ENCODE measurements around the gene CBLC. TPM values are rescaled to one million over a fixed set of nuclear protein-coding genes. Genes with fewer than 3 reads are reported as not detected.
A peak's percentile ranks its signal among the peaks of the same experiment; 100 is the strongest.

CBLC gene
- total RNA-seq, 1 donor from 2014 or later, result 42.2 TPM

DNA sequence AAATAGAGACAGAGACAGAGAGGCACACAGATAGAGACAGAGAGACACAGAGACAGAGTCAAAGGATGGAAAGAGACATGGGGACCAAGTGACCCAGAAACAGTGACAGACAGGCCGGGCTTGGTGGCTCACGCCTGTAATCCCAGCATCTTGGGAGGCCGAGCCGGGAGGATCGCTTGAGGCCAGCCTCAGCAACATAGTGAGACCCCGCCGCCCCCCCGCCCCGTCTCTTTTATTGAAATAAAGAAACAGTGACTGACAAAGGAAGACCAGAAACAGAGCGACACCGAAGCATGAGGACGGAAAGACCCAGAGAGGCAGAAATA, 67.6 kb downstream of the CBLC start:
- H3K36me3 ChIP-seq, result no peaks in the 10 kb centered on the region
- peak overlapping the region; percentile 85 for H3K27ac ChIP-seq
- DNase-seq (ENCODE audit: extremely low spot score in 2 of 2), result no peak
- peaks cover 49% of the 10 kb centered on the region for H3K4me1 ChIP-seq
- TF ChIP-seq, protein P1, sequence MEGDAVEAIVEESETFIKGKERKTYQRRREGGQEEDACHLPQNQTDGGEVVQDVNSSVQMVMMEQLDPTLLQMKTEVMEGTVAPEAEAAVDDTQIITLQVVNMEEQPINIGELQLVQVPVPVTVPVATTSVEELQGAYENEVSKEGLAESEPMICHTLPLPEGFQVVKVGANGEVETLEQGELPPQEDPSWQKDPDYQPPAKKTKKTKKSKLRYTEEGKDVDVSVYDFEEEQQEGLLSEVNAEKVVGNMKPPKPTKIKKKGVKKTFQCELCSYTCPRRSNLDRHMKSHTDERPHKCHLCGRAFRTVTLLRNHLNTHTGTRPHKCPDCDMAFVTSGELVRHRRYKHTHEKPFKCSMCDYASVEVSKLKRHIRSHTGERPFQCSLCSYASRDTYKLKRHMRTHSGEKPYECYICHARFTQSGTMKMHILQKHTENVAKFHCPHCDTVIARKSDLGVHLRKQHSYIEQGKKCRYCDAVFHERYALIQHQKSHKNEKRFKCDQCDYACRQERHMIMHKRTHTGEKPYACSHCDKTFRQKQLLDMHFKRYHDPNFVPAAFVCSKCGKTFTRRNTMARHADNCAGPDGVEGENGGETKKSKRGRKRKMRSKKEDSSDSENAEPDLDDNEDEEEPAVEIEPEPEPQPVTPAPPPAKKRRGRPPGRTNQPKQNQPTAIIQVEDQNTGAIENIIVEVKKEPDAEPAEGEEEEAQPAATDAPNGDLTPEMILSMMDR (IDR thresholded peaks at IDR 0.05), result no peak
- TF ChIP-seq POLR2AphosphoS5 (IDR thresholded peaks at IDR 0.05; ENCODE audit: insufficient read depth in 1 of 2, low read depth in 1 of 2) (no peak), POLR2A (IDR thresholded peaks at IDR 0.05) (no peak)
- intact Hi-C loops (cut with DNase I), result loop anchor here (2.0 to 10.0 kb wide), 2 partner anchors 44 to 120 kb away; no protein-coding TSS in a partner anchor
- no peaks in the 10 kb centered on the region for H3K9me3 ChIP-seq
- no peaks in the 10 kb centered on the region for H3K27me3 ChIP-seq
- H3K4me3 ChIP-seq, result peak overlapping the region; percentile 90 to 97

DNA sequence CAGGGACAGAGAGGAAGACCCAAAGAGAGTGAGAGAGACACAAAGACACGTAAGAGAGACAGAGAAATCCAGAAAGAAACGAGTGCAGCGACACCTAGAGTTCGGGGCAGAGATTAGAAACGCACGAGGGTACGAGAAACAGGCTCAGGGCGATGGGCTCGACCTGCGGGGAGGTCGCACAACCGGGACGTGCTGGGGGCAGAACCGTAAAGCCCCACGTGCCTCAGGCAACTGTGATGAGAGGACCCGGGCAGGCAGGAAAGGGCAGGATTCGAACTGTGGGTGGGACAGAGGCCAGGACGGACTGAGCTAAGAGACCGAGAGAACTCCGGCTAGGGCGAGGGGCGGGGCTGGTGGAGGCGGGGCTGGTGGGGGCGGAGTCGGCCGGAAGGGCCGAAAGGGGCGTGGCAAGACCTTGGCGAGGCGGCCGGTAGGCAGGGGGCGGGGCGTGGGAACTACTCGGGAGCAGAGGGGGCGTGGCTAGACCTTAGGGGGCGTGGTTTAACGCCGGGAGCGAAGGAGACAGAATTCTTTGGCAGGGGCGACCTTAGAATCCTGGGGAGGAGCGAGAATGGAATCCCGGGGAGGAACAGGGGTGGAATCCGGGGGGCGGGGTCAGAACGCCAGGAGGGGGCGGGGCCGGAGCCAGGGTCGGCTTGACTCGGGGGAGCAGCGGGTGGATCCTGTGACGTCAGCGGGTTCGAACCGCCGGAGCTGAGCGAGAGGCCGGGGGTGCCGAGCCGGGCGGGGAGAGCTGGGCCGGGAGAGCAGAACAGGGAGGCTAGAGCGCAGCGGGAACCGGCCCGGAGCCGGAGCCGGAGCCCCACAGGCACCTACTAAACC, 68.1 kb downstream of the CBLC start, which contains the start of gene NECTIN2:
Gene NECTIN2 (plus strand): TSS at position 686 of the 843 bp plus-strand sequence. CDS start 229 bp downstream, outside the sequence.
- peak; percentile 99 for DNase-seq (ENCODE audit: extremely low spot score in 2 of 2)
- H3K9me3 ChIP-seq, result no peaks in the 10 kb centered on the region
- H3K27me3 ChIP-seq, result no peaks in the 10 kb centered on the region
- H3K4me3 ChIP-seq, result peak within 1 kb of the TSS; percentile 90 to 97
- intact Hi-C loops (cut with DNase I), result loop anchor here (2.0 to 10.0 kb wide), 2 partner anchors 45 to 121 kb away; no protein-coding TSS in a partner anchor
- peak within 1 kb of the TSS; percentile 94 for H3K27ac ChIP-seq
- H3K36me3 ChIP-seq, result no peaks in the 10 kb centered on the region
- peak in 1 of 2 donors; percentile 85 for TF ChIP-seq POLR2AphosphoS5 (IDR thresholded peaks at IDR 0.05; ENCODE audit: insufficient read depth in 1 of 2, low read depth in 1 of 2)
- TF ChIP-seq POLR2A (IDR thresholded peaks at IDR 0.05), result peak; percentile 27 to 91
- TF ChIP-seq, protein P1 (IDR thresholded peaks at IDR 0.05), result peak; percentile 49 to 78 (median 63)
- peaks cover 55% of the 10 kb centered on the region for H3K4me1 ChIP-seq

DNA sequence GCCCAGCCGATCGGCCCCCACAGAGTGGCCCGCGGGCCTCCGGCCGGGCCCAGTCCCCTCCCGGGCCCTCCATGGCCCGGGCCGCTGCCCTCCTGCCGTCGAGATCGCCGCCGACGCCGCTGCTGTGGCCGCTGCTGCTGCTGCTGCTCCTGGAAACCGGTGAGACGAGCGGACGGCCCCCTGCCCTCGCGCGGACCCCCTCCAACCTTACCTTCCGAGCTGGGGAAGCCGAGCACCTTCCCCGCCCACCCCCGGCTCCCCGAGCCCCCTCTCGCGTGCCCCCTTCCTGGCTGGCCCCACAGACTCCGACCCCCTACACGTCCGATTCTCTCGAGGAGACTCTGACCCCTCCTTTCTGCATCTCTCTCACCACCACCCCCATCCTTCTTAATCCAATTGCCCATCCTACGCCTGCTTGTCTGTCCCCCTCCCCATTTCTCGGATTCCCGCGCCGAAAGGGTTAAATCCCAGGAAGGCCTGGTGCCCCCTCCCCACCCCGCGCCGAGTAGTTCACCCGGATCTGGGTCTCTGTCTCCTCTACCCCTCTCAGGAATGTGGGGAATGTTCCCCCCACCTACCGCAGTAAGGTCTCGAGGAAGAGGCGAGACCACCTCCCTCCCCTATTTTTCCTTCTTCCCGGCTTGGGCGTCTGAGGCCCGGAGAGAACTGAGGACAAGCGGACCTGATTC, 68.9 kb downstream of the CBLC start:
- Histone ChIP-seq H3K4me1 (peaks cover 58% of the 10 kb centered on the region), H3K27ac (peak overlapping the region; percentile 94), H3K4me3 (peak overlapping the region; percentile 90 to 97), H3K9me3 (no peaks in the 10 kb centered on the region), H3K36me3 (no peaks in the 10 kb centered on the region), H3K27me3 (no peaks in the 10 kb centered on the region)
- intact Hi-C loops (cut with DNase I), result loop anchor here (10.0 kb wide), 1 partner anchor 122 kb away; no protein-coding TSS in a partner anchor
- no peak for DNase-seq (ENCODE audit: extremely low spot score in 2 of 2)
- TF ChIP-seq, protein P1 (IDR thresholded peaks at IDR 0.05), result no peak
- TF ChIP-seq POLR2A (IDR thresholded peaks at IDR 0.05) (no peak), POLR2AphosphoS5 (IDR thresholded peaks at IDR 0.05; ENCODE audit: insufficient read depth in 1 of 2, low read depth in 1 of 2) (no peak)

DNA sequence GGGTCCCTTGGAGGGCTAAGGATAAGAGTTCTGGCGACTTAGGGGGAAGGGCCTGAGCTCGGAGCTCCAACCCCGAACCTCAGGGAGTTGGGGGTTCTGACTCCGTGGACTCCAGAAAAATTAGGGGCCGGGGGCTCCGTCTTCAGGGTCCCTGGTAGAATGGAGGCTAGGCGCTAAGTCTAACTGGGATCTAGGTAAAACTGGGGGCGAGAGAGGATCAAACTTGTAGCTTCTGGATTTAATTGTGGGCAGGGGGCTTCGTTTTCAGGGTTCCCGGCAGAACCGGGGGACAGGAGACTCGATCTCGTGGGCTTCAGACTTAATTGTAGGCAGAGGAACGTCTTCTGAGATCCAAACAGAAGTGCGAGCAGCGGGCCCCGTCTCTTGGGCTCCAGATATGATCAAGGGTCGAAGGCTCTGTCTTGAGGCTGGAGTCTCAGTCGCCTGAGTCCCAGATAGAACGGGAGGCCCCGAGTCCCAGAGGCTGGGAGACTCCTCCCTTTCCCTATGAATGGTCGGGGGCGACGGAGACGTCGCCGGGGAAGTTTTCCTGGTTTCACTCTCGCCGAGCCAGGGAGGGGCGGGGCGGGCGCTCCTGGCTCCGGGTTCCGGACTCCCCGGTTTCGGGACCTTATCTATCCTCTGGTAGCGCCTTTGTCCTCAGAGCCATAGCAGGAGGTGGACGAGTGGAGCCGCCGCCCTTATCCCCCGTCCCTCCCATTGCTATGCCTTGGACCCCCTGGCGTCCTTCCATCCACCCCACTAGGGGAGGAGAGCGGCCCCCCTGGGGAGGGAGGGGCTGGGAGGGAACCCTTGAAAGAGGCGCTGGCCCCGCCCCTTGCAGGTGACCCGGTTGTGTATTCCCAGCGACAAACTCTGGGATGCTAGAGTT, 69.7 kb downstream of the CBLC start:
- H3K36me3 ChIP-seq, result no peaks in the 10 kb centered on the region
- H3K4me3 ChIP-seq, result peak overlapping the region; percentile 90 to 97
- H3K9me3 ChIP-seq, result no peaks in the 10 kb centered on the region
- H3K27me3 ChIP-seq, result no peaks in the 10 kb centered on the region
- DNase-seq (ENCODE audit: extremely low spot score in 2 of 2), result no peak
- intact Hi-C loops (cut with DNase I), result loop anchor here (10.0 kb wide), 1 partner anchor 123 kb away; no protein-coding TSS in a partner anchor
- peaks cover 58% of the 10 kb centered on the region for H3K4me1 ChIP-seq
- H3K27ac ChIP-seq, result peak overlapping the region; percentile 94
- TF ChIP-seq POLR2A (IDR thresholded peaks at IDR 0.05) (peak in 1 of 2 donors; percentile 55), POLR2AphosphoS5 (IDR thresholded peaks at IDR 0.05; ENCODE audit: insufficient read depth in 1 of 2, low read depth in 1 of 2) (peak; percentile 32 to 77)
- TF ChIP-seq, protein P1 (IDR thresholded peaks at IDR 0.05), result no peak
